EL (cell line): ENCODE data around the gene TBC1D22A.

Experiments used
- DNase-seq: peaks from one replicate; pipeline ENCODE4 v3.0.0-alpha.2; 2016

Gene TBC1D22A

GRCh38 chr22:46796566-46797195, 34.2 kb downstream of the TBC1D22A start:
- DNase-seq = no peak

GRCh38 chr22:46797355-46797754, 34.9 kb downstream of the TBC1D22A start:
- DNase-seq = no peak

DNA sequence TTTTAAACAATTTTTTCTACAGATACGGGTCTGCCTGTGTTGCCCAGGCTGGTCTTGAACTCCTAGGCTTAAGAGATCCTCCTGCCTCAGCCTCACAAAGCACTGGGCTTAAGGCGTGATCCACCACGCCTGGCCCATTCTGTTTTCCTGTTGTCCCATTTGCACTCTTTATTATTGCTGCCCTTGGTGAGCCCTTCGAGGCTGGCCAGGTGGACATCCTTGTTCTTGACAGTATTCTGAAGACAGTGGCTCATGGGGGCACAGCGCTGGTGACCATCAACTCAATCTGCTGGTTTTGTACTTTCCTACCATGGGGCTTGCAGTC, 35.6 kb downstream of the TBC1D22A start:
- DNase-seq = no peak

GRCh38 chr22:46798366-46799350, 36.2 kb downstream of the TBC1D22A start:
- peak; percentile 67 for DNase-seq

- DNase-seq = no peak
These were observed 37.2 kb downstream of the TBC1D22A start for GRCh38 chr22:46799626-46800025.

DNA sequence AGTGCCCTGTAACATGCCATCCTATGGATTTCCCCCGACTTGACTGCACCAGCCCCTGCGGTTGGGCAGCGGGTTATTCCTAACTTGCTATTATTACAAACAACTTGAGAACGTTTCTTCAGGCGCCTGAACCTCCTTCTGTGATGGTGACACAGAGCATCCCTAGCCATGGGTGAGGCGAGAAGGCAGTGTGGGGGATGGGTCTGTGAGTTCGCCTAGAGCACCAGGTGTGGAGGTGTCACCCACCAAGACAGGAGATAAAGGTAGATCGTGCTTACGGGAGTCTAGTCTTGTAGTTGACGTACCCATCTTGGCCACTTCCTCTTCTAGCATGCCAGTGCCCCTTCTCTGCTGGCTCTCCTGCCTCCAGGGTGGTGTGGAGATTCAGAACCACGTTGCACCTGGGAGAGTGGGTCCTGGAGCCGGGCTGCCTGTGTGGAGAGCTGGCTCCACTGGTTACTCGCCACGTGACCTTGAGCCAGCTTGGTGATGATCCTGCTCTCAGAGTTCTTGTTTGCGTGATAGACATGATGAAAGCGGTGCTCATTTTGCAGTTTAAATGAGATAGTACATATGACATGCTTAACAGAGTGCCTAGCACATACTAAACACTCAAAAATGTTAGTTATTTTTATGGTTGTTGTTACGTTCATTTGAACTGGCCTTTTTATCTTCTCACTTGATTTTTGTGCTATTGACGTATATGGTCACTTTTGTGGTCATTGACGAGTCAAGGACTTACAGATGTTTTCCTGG, 37.8 kb downstream of the TBC1D22A start:
- DNase-seq = no peak

GRCh38 chr22:46801331-46801811, 38.9 kb downstream of the TBC1D22A start:
- no peak for DNase-seq

DNA sequence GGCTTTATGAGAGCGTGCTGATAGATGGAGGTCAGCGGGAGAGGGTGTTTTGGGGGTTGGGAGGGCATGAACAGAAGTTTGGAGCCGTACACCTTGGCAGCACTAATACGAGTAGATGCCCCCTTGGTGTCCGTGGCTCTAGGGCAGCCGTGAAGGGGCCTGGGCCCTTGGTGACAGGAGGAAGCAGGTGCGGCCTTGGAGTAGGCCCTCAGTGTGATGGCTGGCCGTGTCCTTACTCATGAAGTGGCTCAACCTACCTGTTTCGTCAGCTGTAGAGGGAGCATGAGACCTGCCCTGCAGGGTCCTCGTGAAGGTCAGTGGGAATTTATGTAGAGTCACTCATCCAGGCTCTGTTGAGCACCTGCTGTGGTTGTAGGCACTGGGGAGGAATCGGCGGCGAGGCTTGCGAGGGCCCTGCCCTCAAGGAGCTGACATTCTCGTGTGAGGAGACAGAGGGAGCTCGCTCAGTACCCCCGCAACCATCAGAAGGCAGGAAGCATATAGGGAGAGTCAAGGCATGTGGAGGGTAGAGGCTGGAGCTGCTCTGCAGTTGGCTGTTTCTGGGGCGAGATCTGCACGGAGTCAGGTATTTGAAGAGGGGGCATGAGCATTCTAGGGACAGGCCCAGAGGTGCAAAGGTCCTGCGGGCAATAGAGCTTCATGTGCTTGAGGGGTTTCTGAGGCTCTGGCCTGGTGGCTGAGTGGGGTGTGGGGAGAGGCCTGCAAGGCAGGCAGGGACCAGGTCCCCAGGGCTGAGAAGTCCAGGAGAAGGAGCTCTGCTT, 39.6 kb downstream of the TBC1D22A start:
- no peak for DNase-seq

GRCh38 chr22:46802608-46803027, 40.2 kb downstream of the TBC1D22A start:
- DNase-seq = no peak

DNA sequence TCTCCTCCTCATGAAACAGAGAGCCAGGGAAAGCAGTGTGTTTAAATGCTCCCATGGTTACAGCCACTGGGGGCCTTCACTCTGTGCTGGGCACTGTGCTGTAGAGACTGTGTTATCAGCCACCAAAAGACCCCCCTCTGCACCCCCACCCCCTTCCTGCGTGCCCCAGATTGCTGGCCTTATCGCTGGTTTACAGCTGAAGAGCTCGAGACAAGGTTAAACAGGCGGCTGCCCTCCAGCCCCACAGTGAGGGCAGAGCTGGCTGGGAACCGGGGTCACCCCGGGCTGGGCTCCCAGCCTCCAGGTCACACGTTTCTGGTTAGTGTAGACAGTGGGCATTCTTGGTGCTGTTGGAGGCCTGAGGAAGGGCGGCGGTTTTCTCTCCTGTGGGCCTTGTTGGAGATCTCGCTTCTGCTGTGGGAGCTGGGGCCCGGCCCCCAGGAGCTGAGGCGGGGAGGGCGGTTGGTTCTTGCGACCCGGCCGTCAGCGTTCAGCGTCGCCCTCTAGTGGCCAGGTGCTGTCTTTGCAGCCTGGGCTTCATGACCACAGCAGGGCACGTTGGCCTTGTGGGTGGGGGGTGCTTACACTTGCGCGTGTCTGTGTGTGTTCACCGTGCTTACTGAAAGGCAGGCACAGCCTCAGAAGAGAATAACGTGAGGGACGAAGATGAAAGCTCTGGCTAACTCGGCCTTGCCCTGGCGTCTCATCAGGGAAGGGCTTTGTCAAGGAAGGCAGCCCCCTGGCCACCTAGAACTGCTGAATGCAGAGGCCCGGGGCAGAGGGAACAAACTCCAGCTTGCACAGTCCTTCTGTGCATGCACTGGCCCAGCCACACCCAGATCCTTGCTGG, 40.8 kb downstream of the TBC1D22A start:
- peak; percentile 25 for DNase-seq

DNA sequence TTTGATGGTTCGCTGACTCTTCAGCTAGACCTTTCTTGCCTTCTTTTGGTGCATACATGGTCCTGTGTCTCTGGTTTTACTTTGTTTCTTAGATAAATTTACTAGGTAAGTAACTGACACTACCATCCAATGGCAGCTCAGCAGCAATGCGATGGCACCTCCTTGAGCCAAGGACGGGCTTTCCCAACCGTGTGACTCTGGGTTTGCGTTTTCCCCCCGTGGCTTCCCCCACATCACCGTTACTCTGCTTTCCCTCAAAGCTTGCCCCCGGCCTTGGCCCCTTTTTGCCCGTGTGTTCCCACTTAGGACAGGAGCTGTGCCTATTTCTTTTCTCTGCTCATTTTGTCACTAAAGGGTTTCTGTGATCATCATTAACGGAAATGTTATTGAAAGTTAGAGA, 41.5 kb downstream of the TBC1D22A start:
- DNase-seq = no peak

DNA sequence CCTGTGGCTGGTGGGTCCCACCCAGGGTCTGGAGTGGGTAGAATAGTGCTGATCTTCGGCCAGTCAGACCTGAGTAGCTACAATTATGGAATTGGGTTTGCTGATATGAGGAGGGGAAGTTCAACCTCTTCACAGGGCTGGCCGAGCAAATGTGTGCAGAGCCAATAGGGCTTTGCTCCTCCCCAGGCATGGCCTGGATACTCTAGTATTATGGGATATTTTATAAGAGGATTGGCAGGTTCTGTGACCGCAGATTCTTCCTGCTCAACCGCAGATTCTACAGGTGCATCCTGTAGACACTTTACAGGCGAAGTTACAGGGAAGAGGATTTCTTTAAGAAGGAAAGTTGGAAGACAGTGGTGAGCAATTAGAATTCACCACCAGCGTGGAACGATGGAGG, 44.3 kb downstream of the TBC1D22A start:
- no peak for DNase-seq

DNA sequence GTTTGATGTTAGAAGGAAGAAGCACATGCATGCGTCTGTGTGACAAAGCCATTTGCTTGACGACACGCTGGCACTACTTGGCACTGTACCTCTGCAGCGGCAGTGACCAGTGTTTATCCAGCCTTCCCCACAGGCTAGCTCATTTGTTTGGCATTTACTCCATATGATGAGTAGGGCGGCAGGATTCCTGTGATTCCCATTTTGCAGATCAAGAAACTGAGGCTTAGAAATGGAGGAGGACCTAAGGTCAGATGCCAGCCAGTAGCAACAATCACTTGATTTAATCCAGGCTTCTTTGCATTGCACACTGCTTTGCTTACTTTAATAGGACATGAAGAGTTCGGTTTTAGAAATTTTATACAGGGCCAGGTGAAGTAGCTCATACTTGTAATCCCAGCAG, 45.0 kb downstream of the TBC1D22A start:
- no peak for DNase-seq

DNA sequence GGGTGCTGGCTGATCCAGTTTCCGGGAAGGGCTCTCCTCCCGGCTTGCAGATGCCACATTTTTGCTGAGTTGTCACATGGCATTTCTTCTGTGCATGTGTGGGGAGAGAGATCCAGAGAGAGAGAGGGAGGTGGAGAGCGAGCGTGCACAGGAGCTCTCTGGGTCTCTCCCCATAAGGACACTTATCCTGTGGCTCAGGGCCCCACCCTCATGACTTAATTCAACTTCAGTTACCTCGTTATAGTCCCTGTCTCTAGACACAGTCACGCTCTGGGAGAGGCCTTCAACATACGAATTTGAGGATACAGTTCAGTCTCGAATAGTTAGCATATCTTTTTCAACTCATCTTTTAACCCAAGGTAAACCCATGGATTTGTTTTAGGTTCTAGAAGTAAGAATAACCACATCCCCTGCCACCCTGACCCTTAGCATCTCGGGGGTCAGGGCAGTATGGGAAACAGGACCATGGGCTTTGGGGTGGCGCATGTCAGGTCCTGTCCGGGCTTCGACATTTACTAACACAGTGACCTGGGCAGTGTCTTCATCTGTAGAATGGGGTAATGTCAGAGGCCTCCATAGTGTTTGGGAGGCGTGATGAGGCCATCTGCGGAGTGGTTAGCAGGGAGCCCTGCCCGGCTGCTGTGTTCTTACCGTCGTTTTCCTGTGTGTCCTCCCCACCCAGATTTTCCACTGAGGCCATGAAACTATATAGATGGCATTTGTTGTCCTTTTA, 46.9 kb downstream of the TBC1D22A start:
- no peak for DNase-seq

GRCh38 chr22:46810856-46811786, 48.7 kb downstream of the TBC1D22A start:
- DNase-seq = no peak

DNA sequence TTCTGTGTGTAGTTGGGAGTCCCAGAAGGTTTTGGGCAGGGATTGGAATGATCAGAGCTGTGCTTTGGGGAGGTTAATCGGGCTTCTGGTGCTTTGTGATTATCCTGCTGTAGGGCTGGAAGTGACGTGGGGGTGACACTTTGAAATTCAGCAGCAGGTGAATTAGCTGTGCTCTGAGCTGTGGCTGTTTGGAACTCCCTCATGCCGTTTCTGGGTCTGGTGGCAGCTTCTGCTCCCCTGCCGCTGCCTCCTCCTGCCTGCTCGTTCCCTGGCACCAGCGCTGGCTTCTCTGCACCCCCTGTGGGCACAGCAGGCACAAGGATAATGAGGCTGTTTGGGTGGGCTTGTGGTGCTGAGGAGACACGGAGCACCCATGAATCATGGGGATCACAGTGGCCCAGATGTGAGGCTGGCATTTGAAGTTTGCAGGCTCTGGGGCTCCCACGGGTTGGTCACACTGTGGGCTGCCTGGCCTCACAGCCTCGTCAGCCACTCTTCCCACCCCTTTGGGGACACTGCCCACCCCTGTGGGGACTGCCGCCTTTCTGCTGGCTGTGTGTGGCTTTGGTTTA, 49.7 kb downstream of the TBC1D22A start:
- DNase-seq = no peak

- no peak for DNase-seq
These were observed 50.3 kb downstream of the TBC1D22A start for GRCh38 chr22:46812788-46813187.

GRCh38 chr22:46813816-46814597, 51.6 kb downstream of the TBC1D22A start:
- peak; percentile 76 for DNase-seq

GRCh38 chr22:46815132-46815531, 52.7 kb downstream of the TBC1D22A start:
- no peak for DNase-seq
